MM.1S (cell line): Measurements from ENCODE around the gene CAPZA2.

Source experiments
- CTCF ChIP-seq: fragments of 300-600 bp; sonication (generic); IDR thresholded peaks from 2 replicates; pipeline ENCODE4 v1.5.1; 2016; ENCODE audit warnings: antibody characterized with exemption, low read length, mixed read lengths
- EZH2 ChIP-seq: fragments of 300-600 bp; sonication (generic); optimal IDR thresholded peaks from 2 replicates; pipeline ENCODE3; 2017; ENCODE audit warnings: low read depth, mild to moderate bottlenecking, antibody characterized with exemption, low read length, mixed read lengths

GRCh38 chr7:116876664-116877442, 14.5 kb downstream of the CAPZA2 start:
- TF ChIP-seq CTCF (no peak), EZH2 (no peak)
